ENCODE measurements around the gene CAPZA2. TPM values are rescaled to one million over a fixed set of nuclear protein-coding genes. Genes with fewer than 3 reads are reported as not detected.

CAPZA2 gene
- total RNA-seq, 1 donor from 2014 or later: 231 TPM

Other genes starting within 250 kb of the CAPZA2 start
- 22.0 to 25.1 TPM (median 23.6 TPM) in 3 replicates for gene MET, start 190.4 kb upstream of the CAPZA2 start, total RNA-seq
- 64.8 to 76.4 TPM (median 69.7 TPM) in 3 replicates for gene ST7, start 90.9 kb downstream of the CAPZA2 start, total RNA-seq

All from chondrocyte (in vitro differentiated cells).